DND-41 (cell line): ENCODE data around the gene PPAT.

Experiments used
- ATAC-seq: fragments of 200-7000 bp; cut with Tn5 transposase; 3 replicates; pipeline ENCODE4 v1.9.1; 2021; ENCODE audit warnings: low read depth; ENCODE audit not compliant: insufficient read depth
- DNase-seq: peaks from one replicate; pipeline ENCODE4 v3.0.0-alpha.2; 2020
- H2AFZ ChIP-seq: 2 replicates; pipeline ENCODE4 v1.6.0; 2012; ENCODE audit warnings: low read depth, low read length
- H3K27ac ChIP-seq: 2 replicates; pipeline ENCODE4 v1.5.1; 2012; ENCODE audit warnings: low read length, inconsistent platforms
- H3K27me3 ChIP-seq: fragments of 200-600 bp; sonication (generic); 2 replicates; pipeline ENCODE4 v1.6.0; 2012; ENCODE audit warnings: low read length, mild to moderate bottlenecking, inconsistent platforms; ENCODE audit not compliant: insufficient read depth, poor library complexity
- H3K36me3 ChIP-seq: 2 replicates; pipeline ENCODE4 v1.5.1; 2012; ENCODE audit warnings: low read length, inconsistent platforms; ENCODE audit not compliant: insufficient read depth
- H3K4me1 ChIP-seq: 2 replicates; pipeline ENCODE4 v1.5.1; 2012; ENCODE audit warnings: mild to moderate bottlenecking, low read length; ENCODE audit not compliant: insufficient read depth
- H3K4me2 ChIP-seq: 2 replicates; pipeline ENCODE4 v1.6.0; 2012; ENCODE audit warnings: mild to moderate bottlenecking, moderate library complexity, low read length, inconsistent platforms; ENCODE audit not compliant: insufficient read depth
- H3K4me3 ChIP-seq, 2 experiments: fragments of 200-600 bp in 1 of 2; shearing (Covaris generic) in 1 of 2; 2 replicates each; pipeline ENCODE4 v1.5.1; 2012 to 2016; ENCODE audit warnings: inconsistent platforms in 2 of 2, low read length in 2 of 2, mild to moderate bottlenecking in 2 of 2, low read depth in 1 of 2, moderate library complexity in 1 of 2
- H3K79me2 ChIP-seq: 2 replicates; pipeline ENCODE4 v1.6.0; 2012; ENCODE audit warnings: low read length, inconsistent platforms; ENCODE audit not compliant: insufficient read depth
- H3K9ac ChIP-seq: 2 replicates; pipeline ENCODE4 v1.6.0; 2012; ENCODE audit warnings: low read depth, mild to moderate bottlenecking, inconsistent platforms, low read length, moderate library complexity
- H3K9me3 ChIP-seq: 2 replicates; pipeline ENCODE4 v1.5.1; 2012; ENCODE audit warnings: low read length, moderate library complexity, mild to moderate bottlenecking, inconsistent platforms; ENCODE audit not compliant: insufficient read depth, severe bottlenecking
- H4K20me1 ChIP-seq: 2 replicates; pipeline ENCODE4 v1.6.0; 2012; ENCODE audit warnings: low read length; ENCODE audit not compliant: insufficient read depth
- EZH2 ChIP-seq: IDR thresholded peaks from 3 replicates; pipeline ENCODE4 v1.6.1; 2012; ENCODE audit warnings: borderline replicate concordance, low read depth, mild to moderate bottlenecking, moderate library complexity, low read length, inconsistent platforms; ENCODE audit not compliant: severe bottlenecking
- TF ChIP-seq, protein P1 (sequence below): IDR thresholded peaks from 2 replicates; pipeline ENCODE4 v1.5.1; 2012; ENCODE audit warnings: borderline replicate concordance, low read length, moderate library complexity, mild to moderate bottlenecking; ENCODE audit not compliant: poor library complexity, severe bottlenecking; ENCODE audit errors: extremely low read depth

Gene PPAT

DNA sequence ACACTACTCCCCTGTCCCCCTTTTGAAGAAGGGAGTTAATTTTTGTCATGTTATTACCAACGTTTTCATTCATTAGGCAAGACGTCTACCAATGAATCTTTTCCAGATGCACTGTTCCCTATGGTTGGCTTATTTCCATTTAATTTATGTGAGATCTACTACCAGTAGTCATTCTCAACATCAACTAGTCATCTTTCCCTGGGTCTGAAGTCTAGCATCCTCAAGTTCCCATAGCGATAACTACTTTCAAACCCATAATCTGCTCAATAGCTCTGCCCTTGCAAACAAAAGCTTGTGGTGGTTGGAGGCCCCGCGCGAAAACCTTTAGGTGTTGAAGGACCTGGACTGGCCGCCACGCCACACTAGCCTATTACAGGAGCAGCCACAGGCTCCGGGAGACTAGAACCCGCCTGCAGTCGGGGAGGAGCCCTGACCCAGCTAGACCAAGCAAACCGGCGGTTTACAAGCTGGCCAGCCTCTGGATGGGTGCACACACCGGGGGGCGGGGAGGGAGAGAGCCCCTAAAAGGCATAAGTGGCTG is 746 bp downstream of the PPAT start:
- H3K9ac ChIP-seq = peak overlapping the region; percentile 87
- no peaks in the 10 kb centered on the region for H3K9me3 ChIP-seq
- peak overlapping the region; percentile 93 for H2AFZ ChIP-seq
- H3K4me1 ChIP-seq = peaks cover 54% of the 10 kb centered on the region
- peak overlapping the region; percentile 89 for H3K4me2 ChIP-seq
- peak overlapping the region; percentile 83 to 99 for H3K4me3 ChIP-seq
- ATAC-seq (peak; percentile 5), DNase-seq (no peak)
- H3K79me2 ChIP-seq = peaks cover 94% of the 10 kb centered on the region
- peaks cover 14% of the 10 kb centered on the region for H3K36me3 ChIP-seq
- H3K27me3 ChIP-seq = no peaks in the 10 kb centered on the region
- H3K27ac ChIP-seq = peak overlapping the region; percentile 100
- TF ChIP-seq, protein P1, sequence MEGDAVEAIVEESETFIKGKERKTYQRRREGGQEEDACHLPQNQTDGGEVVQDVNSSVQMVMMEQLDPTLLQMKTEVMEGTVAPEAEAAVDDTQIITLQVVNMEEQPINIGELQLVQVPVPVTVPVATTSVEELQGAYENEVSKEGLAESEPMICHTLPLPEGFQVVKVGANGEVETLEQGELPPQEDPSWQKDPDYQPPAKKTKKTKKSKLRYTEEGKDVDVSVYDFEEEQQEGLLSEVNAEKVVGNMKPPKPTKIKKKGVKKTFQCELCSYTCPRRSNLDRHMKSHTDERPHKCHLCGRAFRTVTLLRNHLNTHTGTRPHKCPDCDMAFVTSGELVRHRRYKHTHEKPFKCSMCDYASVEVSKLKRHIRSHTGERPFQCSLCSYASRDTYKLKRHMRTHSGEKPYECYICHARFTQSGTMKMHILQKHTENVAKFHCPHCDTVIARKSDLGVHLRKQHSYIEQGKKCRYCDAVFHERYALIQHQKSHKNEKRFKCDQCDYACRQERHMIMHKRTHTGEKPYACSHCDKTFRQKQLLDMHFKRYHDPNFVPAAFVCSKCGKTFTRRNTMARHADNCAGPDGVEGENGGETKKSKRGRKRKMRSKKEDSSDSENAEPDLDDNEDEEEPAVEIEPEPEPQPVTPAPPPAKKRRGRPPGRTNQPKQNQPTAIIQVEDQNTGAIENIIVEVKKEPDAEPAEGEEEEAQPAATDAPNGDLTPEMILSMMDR = no peak
- TF ChIP-seq EZH2 = no peak
- peaks cover 44% of the 10 kb centered on the region for H4K20me1 ChIP-seq

DNA sequence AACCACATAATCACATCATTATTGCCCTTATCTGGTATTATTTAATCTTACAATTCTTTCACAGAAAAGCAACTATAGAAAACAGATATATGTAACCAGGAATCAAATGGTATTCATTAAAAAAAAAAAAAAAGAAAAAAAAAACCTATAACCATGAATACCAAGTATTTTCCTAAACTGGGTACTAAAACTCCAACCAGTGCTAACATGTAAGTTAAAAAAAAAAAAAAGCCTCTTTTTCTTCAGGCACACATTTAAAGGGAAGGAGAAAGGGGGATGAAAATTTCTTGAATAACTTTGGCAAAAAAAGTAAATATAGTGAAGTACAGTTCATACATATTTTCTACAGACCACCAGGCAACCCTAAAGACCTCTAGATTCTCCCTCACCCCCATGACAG is 2.1 kb downstream of the PPAT start:
- H3K27me3 ChIP-seq = no peaks in the 10 kb centered on the region
- TF ChIP-seq, protein P1 = no peak
- TF ChIP-seq EZH2 = no peak
- ATAC-seq (no peak), DNase-seq (no peak)
- H3K36me3 ChIP-seq = peaks cover 8% of the 10 kb centered on the region; the same call in 1 of the 2 replicates
- peak overlapping the region; percentile 83 to 99; a peak in 3 of 4 replicates for H3K4me3 ChIP-seq
- H3K9ac ChIP-seq = peak overlapping the region; percentile 87
- H4K20me1 ChIP-seq = peaks cover 44% of the 10 kb centered on the region
- peaks cover 40% of the 10 kb centered on the region for H3K4me1 ChIP-seq
- no peaks in the 10 kb centered on the region for H3K9me3 ChIP-seq
- H3K79me2 ChIP-seq = peaks cover 94% of the 10 kb centered on the region
- H2AFZ ChIP-seq = no peak overlapping the region
- peak overlapping the region; percentile 89 for H3K4me2 ChIP-seq
- no peak overlapping the region for H3K27ac ChIP-seq

DNA sequence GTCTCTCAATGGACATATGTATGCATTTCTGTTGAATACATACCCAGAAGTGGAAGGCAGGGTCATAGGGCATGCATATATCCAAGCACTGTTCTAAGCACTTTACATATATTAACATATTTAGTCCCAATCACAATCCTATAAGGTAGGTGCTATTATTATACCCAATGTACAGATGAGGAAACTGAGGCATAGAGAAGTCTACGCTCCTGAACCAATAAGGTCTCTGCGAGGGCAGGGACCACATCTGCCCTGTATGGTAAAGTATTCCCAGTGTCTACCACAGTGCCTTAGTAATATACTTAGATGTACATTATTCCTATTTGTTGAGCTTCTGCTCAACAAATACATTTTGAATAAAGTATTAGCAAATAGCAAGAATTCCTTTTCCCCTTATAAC is 5.2 kb downstream of the PPAT start:
- Histone ChIP-seq H4K20me1 (peaks cover 46% of the 10 kb centered on the region), H3K9ac (no peak overlapping the region), H3K4me1 (peaks cover 31% of the 10 kb centered on the region), H3K27me3 (no peaks in the 10 kb centered on the region), H2AFZ (no peak overlapping the region), H3K27ac (no peak overlapping the region), H3K4me2 (peak overlapping the region; percentile 47; the same call in 1 of the 2 replicates), H3K9me3 (no peaks in the 10 kb centered on the region), H3K79me2 (peaks cover 100% of the 10 kb centered on the region), H3K4me3 (no peak overlapping the region), H3K36me3 (peaks cover 5% of the 10 kb centered on the region; the same call in 1 of the 2 replicates)
- DNase-seq (no peak), ATAC-seq (no peak)
- TF ChIP-seq, protein P1 = no peak
- no peak for TF ChIP-seq EZH2

DNA sequence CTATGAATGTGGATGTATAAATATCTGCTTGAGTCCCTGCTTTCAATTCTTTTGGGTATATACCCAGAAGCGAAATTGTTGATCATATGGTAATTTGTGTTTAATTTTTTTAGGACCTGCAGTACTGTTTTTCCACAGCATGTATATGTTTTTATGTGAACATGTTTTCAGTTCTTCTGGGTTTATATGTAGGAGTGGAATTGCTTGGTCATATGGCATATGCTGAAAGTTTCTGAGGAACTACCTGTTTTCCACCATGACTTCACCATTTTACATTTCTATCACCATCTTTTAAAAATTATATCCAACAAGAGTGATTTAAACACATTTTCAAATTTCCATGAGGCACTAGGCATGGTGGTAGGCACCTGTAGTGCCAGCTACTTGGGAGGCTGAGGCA is 8.2 kb downstream of the PPAT start:
- H4K20me1 ChIP-seq = peaks cover 50% of the 10 kb centered on the region; the same call in 1 of the 2 replicates
- TF ChIP-seq, protein P1 = no peak
- no peak for TF ChIP-seq EZH2
- peaks cover 16% of the 10 kb centered on the region; the same call in 1 of the 2 replicates for H3K4me1 ChIP-seq

More for the DNA sequence above, 8.2 kb downstream of the PPAT start:
- H2AFZ ChIP-seq = no peak overlapping the region
- H3K4me2 ChIP-seq = no peak overlapping the region
- H3K27me3 ChIP-seq = no peaks in the 10 kb centered on the region
- H3K4me3 ChIP-seq = no peak overlapping the region
- no peak for DNase-seq
- no peaks in the 10 kb centered on the region for H3K36me3 ChIP-seq
- H3K79me2 ChIP-seq = peaks cover 100% of the 10 kb centered on the region
- no peaks in the 10 kb centered on the region for H3K9me3 ChIP-seq
- ATAC-seq = no peak
- no peak overlapping the region for H3K9ac ChIP-seq
- no peak overlapping the region for H3K27ac ChIP-seq
